ENCODE results near the gene EXOSC3. TPM values are rescaled to one million over a fixed set of nuclear protein-coding genes. Genes with fewer than 3 reads are reported as not detected.

Gene EXOSC3
- polyA plus RNA-seq, 1 donor (not counting 4 experiments of a cell fraction or from before 2014, with no cell fraction given) = 48.8 TPM

- H3K27ac ChIP-seq (ENCODE audit: control insufficient read depth, insufficient read depth, low read length) = no peak overlapping the region
Observed at GRCh38 chr9:37761511-37761910, 23.4 kb downstream of the EXOSC3 start.

GRCh38 chr9:37760416-37761161 lies 24.3 kb downstream of the EXOSC3 start:
- no peak for TF ChIP-seq EZH2 (IDR thresholded peaks at IDR 0.05; ENCODE audit: low read length)
- no peak for TF ChIP-seq CTCF (optimal IDR thresholded peaks at IDR 0.05 in 1 of 3, IDR thresholded peaks at IDR 0.05 in 1 of 3, conservative IDR thresholded peaks at IDR 0.05 in 1 of 3; ENCODE audit: extremely low read depth in 1 of 3, insufficient read depth in 2 of 3, low read length in 3 of 3)
- FAIRE-seq = no peak
- Histone ChIP-seq H3K4me3 (ENCODE audit: control insufficient read depth in 2 of 3, extremely low read depth in 1 of 3, insufficient read depth in 2 of 3, low read depth in 1 of 3, low read length in 3 of 3) (no peak overlapping the region), H3K4me2 (ENCODE audit: control insufficient read depth, extremely low read depth, insufficient read depth, low read depth, low read length) (no peak overlapping the region), H3K9ac (ENCODE audit: control insufficient read depth, extremely low read depth, insufficient read depth, low read length) (no peak overlapping the region), H3K27me3 (ENCODE audit: control insufficient read depth, extremely low read depth, insufficient read depth, low read length) (no peaks in the 10 kb centered on the region), H4K20me1 (ENCODE audit: control insufficient read depth, extremely low read depth, insufficient read depth, low read length) (no peaks in the 10 kb centered on the region), H2AFZ (ENCODE audit: control insufficient read depth, low read length) (no peak overlapping the region), H3K79me2 (ENCODE audit: control insufficient read depth, insufficient read depth, low read length) (no peaks in the 10 kb centered on the region), H3K9me1 (ENCODE audit: control insufficient read depth, extremely low read depth, insufficient read depth, low read length) (no peaks in the 10 kb centered on the region), H3K36me3 (ENCODE audit: control insufficient read depth in 2 of 2, extremely low read depth in 1 of 2, insufficient read depth in 2 of 2, low read length in 2 of 2) (no peaks in the 10 kb centered on the region), H3K27ac (ENCODE audit: control insufficient read depth, insufficient read depth, low read length) (no peak overlapping the region), H3K9me3 (ENCODE audit: control insufficient read depth, low read depth, low read length) (no peaks in the 10 kb centered on the region), H3K4me1 (ENCODE audit: control insufficient read depth, extremely low read depth, insufficient read depth, low read length) (no peaks in the 10 kb centered on the region)
- dilution Hi-C loops (cut with MboI; ENCODE audit: extremely low pct_ligation_motif_present, low sequenced_read_pairs) = no loop called here
- DNase-seq (ENCODE audit: low read depth, low spot score) = no peak

More at GRCh38 chr9:37761511-37761910, 23.4 kb downstream of the EXOSC3 start:
- FAIRE-seq (no peak), DNase-seq (ENCODE audit: low read depth, low spot score) (no peak)
- Histone ChIP-seq H4K20me1 (ENCODE audit: control insufficient read depth, extremely low read depth, insufficient read depth, low read length) (no peaks in the 10 kb centered on the region), H3K27me3 (ENCODE audit: control insufficient read depth, extremely low read depth, insufficient read depth, low read length) (no peaks in the 10 kb centered on the region), H2AFZ (ENCODE audit: control insufficient read depth, low read length) (no peak overlapping the region), H3K4me1 (ENCODE audit: control insufficient read depth, extremely low read depth, insufficient read depth, low read length) (no peaks in the 10 kb centered on the region), H3K9me3 (ENCODE audit: control insufficient read depth, low read depth, low read length) (no peaks in the 10 kb centered on the region), H3K9me1 (ENCODE audit: control insufficient read depth, extremely low read depth, insufficient read depth, low read length) (no peaks in the 10 kb centered on the region), H3K36me3 (ENCODE audit: control insufficient read depth in 2 of 2, extremely low read depth in 1 of 2, insufficient read depth in 2 of 2, low read length in 2 of 2) (no peaks in the 10 kb centered on the region), H3K4me2 (ENCODE audit: control insufficient read depth, extremely low read depth, insufficient read depth, low read depth, low read length) (no peak overlapping the region), H3K9ac (ENCODE audit: control insufficient read depth, extremely low read depth, insufficient read depth, low read length) (no peak overlapping the region), H3K79me2 (ENCODE audit: control insufficient read depth, insufficient read depth, low read length) (no peaks in the 10 kb centered on the region), H3K4me3 (ENCODE audit: control insufficient read depth in 2 of 3, extremely low read depth in 1 of 3, insufficient read depth in 2 of 3, low read depth in 1 of 3, low read length in 3 of 3) (no peak overlapping the region)
- TF ChIP-seq EZH2 (IDR thresholded peaks at IDR 0.05; ENCODE audit: low read length) = no peak
- dilution Hi-C loops (cut with MboI; ENCODE audit: extremely low pct_ligation_motif_present, low sequenced_read_pairs) = no loop called here

Measured in keratinocyte (primary cell).